Measurements from ENCODE around the gene MGRN1. TPM values are rescaled to one million over a fixed set of nuclear protein-coding genes. Genes with fewer than 3 reads are reported as not detected.

MGRN1 gene
- total RNA-seq, 4 donors from 2014 or later, result 40.3 to 75.6 (median 48.5) TPM

- Histone ChIP-seq H3K27me3 (no peaks in the 10 kb centered on the region), H3K4me3 (no peak overlapping the region), H3K27ac (replicated peaks in 1 of 4) (no peak overlapping the region), H3K36me3 (peaks cover 33 to 91% (median 81%) of the 10 kb centered on the region in 4 donors), H3K4me1 (peaks cover 15 to 22% (median 19%) of the 10 kb centered on the region in 4 donors), H3K9me3 (no peaks in the 10 kb centered on the region)
- 93% methylated on average over 20 of the region's 20 CpGs for WGBS
- no peak for DNase-seq (ENCODE audit: extremely low spot score)
- TF ChIP-seq POLR2AphosphoS5 (IDR thresholded peaks at IDR 0.05) (no peak), CTCF (IDR thresholded peaks at IDR 0.05) (no peak), EP300 (IDR thresholded peaks at IDR 0.05) (no peak), POLR2A (IDR thresholded peaks at IDR 0.05; ENCODE audit: low read depth) (no peak)
- intact Hi-C loops (cut with DNase I), result no loop called here
Observed at GRCh38 chr16:4667203-4667963, 42.8 kb downstream of the MGRN1 start.

GRCh38 chr16:4668313-4668960 lies 43.8 kb downstream of the MGRN1 start:
- Histone ChIP-seq H3K4me1 (peaks cover 16 to 23% (median 19%) of the 10 kb centered on the region in 4 donors), H3K36me3 (peaks cover 37 to 100% (median 89%) of the 10 kb centered on the region in 4 donors), H3K27ac (replicated peaks in 1 of 4) (no peak overlapping the region), H3K4me3 (no peak overlapping the region), H3K9me3 (no peaks in the 10 kb centered on the region), H3K27me3 (no peaks in the 10 kb centered on the region)
- no peak for TF ChIP-seq POLR2AphosphoS5 (IDR thresholded peaks at IDR 0.05)
- no peak for TF ChIP-seq EP300 (IDR thresholded peaks at IDR 0.05)
- TF ChIP-seq POLR2A (IDR thresholded peaks at IDR 0.05; ENCODE audit: low read depth), result no peak
- TF ChIP-seq CTCF (IDR thresholded peaks at IDR 0.05), result no peak
- WGBS, result 90% methylated on average over 10 of the region's 10 CpGs
- intact Hi-C loops (cut with DNase I), result no loop called here
- DNase-seq (ENCODE audit: extremely low spot score), result no peak

GRCh38 chr16:4673387-4674046 lies 48.9 kb downstream of the MGRN1 start:
- Histone ChIP-seq H3K4me3 (no peak overlapping the region), H3K27ac (replicated peaks in 1 of 4) (no peak overlapping the region), H3K4me1 (peaks cover 3 to 5% (median 4%) of the 10 kb centered on the region in 4 donors), H3K27me3 (no peaks in the 10 kb centered on the region), H3K9me3 (no peaks in the 10 kb centered on the region), H3K36me3 (peaks cover 28 to 97% (median 85%) of the 10 kb centered on the region in 4 donors)
- intact Hi-C loops (cut with DNase I), result no loop called here
- no peak for DNase-seq (ENCODE audit: extremely low spot score)
- TF ChIP-seq CTCF (IDR thresholded peaks at IDR 0.05) (no peak), POLR2A (IDR thresholded peaks at IDR 0.05; ENCODE audit: low read depth) (no peak), EP300 (IDR thresholded peaks at IDR 0.05) (no peak), POLR2AphosphoS5 (IDR thresholded peaks at IDR 0.05) (no peak)
- 89% methylated on average over 14 of the region's 33 CpGs for WGBS

GRCh38 chr16:4674926-4675530 lies 50.4 kb downstream of the MGRN1 start:
- intact Hi-C loops (cut with DNase I), result no loop called here

More at GRCh38 chr16:4674926-4675530, 50.4 kb downstream of the MGRN1 start:
- DNase-seq (ENCODE audit: extremely low spot score), result no peak
- peaks cover 8 to 17% (median 16%) of the 10 kb centered on the region in 4 donors for H3K4me1 ChIP-seq
- TF ChIP-seq EP300 (IDR thresholded peaks at IDR 0.05), result no peak
- TF ChIP-seq POLR2A (IDR thresholded peaks at IDR 0.05; ENCODE audit: low read depth), result no peak
- TF ChIP-seq CTCF (IDR thresholded peaks at IDR 0.05), result no peak
- TF ChIP-seq POLR2AphosphoS5 (IDR thresholded peaks at IDR 0.05), result no peak
- H3K27ac ChIP-seq (replicated peaks in 1 of 4), result no peak overlapping the region
- no peaks in the 10 kb centered on the region for H3K9me3 ChIP-seq
- H3K27me3 ChIP-seq, result no peaks in the 10 kb centered on the region
- peaks cover 19 to 96% (median 77%) of the 10 kb centered on the region in 4 donors for H3K36me3 ChIP-seq
- no peak overlapping the region for H3K4me3 ChIP-seq
- WGBS, result over 99% methylated on average over 9 of the region's 9 CpGs

Measured in esophagus muscularis mucosa (tissue), 4 donors.